ENCODE measurements around the gene USP11. TPM values are rescaled to one million over a fixed set of nuclear protein-coding genes. Genes with fewer than 3 reads are reported as not detected.
"Not testable (repeated sequence)": the region's sequence is repeated elsewhere in the genome, so short reads cannot be mapped to it uniquely, and the experiment has no call there.

The USP11 gene
- total RNA-seq, 2 experiments from 2014 or later, result 62.6 to 66.2 TPM

DNA sequence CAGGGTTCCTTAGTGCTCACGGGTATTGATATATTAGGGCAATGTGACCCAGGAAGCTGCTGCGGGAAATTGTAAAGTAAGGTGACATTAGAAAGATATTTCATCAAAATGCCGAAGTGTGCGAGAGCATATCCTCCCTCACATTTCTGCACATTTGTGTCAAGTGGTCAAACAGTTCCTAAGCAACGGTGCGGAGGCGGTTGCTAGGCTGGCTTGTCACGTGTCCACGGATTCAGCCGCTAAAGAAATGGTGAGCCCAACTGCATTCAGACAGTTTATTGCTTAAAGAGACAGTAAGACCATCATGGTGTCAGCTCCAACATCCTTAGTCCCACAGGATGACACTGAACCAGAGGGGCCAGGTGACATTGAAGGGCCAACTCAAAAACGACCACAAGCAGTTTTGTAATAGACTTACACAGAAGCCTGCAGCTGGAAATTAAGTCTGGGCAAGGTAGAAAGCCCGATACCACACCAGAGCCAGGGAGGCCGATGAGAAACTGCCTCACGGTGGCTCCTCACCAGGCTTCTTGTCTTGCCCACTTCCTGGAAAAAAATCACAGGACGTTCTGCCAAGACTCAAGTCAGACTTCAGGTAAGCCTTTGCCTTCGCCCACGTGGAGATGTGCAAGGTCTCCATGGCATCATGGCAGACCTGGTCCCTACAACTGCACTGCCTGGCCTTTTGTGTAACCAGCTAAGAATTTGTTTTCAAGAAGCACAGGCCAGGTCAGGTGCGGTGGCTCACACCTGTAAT, 50.4 kb downstream of the USP11 start:
- intact Hi-C loops (cut with DNase I, micrococcal nuclease), result no loop called here
- ATAC-seq (ENCODE audit: poor library complexity) (no peak), DNase-seq (peak in 1 of 14 experiments; percentile 11)
- Histone ChIP-seq H3K9me3 (ENCODE audit: control insufficient read depth in 1 of 2, insufficient read depth in 1 of 2, low read length in 2 of 2) (no peaks in the 10 kb centered on the region), H3K27me3 (ENCODE audit: control insufficient read depth in 1 of 2, insufficient read depth in 2 of 2, low read length in 2 of 2) (no peaks in the 10 kb centered on the region), H3K36me3 (ENCODE audit: insufficient read depth, low read length) (no peaks in the 10 kb centered on the region), H3K27ac (ENCODE audit: low read depth in 1 of 2, low read length in 2 of 2) (no peak overlapping the region), H3K4me1 (ENCODE audit: insufficient read depth, low read length) (no peaks in the 10 kb centered on the region), H3K4me3 (ENCODE audit: low read length) (no peak overlapping the region)
- Mint-ChIP-seq H3K9me3 (no peaks in the 10 kb centered on the region), H3K27ac (no peak overlapping the region), H3K27me3 (no peaks in the 10 kb centered on the region), H3K36me3 (ENCODE audit: low read depth) (no peaks in the 10 kb centered on the region), H3K4me1 (ENCODE audit: low read depth) (no peaks in the 10 kb centered on the region), H3K4me3 (no peak overlapping the region)
- CTCF ChIA-PET, result interaction anchor here (0.6 to 1.5 kb wide), 2 partner anchors 11 to 18 kb away, joined by 3 to 5 read pairs; no protein-coding TSS in a partner anchor
- TF ChIP-seq, protein P1, sequence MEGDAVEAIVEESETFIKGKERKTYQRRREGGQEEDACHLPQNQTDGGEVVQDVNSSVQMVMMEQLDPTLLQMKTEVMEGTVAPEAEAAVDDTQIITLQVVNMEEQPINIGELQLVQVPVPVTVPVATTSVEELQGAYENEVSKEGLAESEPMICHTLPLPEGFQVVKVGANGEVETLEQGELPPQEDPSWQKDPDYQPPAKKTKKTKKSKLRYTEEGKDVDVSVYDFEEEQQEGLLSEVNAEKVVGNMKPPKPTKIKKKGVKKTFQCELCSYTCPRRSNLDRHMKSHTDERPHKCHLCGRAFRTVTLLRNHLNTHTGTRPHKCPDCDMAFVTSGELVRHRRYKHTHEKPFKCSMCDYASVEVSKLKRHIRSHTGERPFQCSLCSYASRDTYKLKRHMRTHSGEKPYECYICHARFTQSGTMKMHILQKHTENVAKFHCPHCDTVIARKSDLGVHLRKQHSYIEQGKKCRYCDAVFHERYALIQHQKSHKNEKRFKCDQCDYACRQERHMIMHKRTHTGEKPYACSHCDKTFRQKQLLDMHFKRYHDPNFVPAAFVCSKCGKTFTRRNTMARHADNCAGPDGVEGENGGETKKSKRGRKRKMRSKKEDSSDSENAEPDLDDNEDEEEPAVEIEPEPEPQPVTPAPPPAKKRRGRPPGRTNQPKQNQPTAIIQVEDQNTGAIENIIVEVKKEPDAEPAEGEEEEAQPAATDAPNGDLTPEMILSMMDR (IDR thresholded peaks at IDR 0.05), result no peak
- POLR2A ChIA-PET, result interaction anchor here (0.7 kb wide), 1 partner anchor 1418 kb away, joined by 3 read pairs; no protein-coding TSS in a partner anchor

DNA sequence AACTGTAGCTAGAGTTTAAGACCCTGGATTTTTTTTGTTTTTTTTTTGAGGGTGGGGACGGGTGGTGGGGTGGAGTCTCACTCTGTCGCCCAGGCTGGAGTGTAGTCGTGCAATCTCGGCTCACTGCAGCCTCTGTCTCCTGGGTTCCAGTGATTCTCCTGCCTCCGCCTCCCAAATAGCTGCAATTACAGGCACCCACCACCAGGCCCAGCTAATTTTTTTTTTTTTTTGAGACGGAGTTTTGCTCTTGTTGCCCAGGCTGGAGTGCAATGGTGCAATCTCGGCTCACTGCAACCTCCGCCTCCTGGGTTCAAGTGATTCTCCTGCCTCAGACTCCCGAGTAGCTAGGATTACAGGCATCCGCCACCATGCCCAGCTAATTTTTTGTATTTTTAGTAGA, 51.8 kb downstream of the USP11 start:
- H3K27me3 Mint-ChIP-seq; H3K4me1 Mint-ChIP-seq (ENCODE audit: low read depth); H3K4me1 ChIP-seq (ENCODE audit: insufficient read depth, low read length); intact Hi-C loops (cut with DNase I, micrococcal nuclease); DNase-seq; H3K36me3 ChIP-seq (ENCODE audit: insufficient read depth, low read length); H3K27me3 ChIP-seq (ENCODE audit: control insufficient read depth in 1 of 2, insufficient read depth in 2 of 2, low read length in 2 of 2); H3K4me3 Mint-ChIP-seq; POLR2A ChIA-PET; H3K27ac Mint-ChIP-seq; H3K4me3 ChIP-seq (ENCODE audit: low read length); H3K9me3 ChIP-seq (ENCODE audit: control insufficient read depth in 1 of 2, insufficient read depth in 1 of 2, low read length in 2 of 2); ATAC-seq (ENCODE audit: poor library complexity); H3K27ac ChIP-seq (ENCODE audit: low read depth in 1 of 2, low read length in 2 of 2); H3K36me3 Mint-ChIP-seq (ENCODE audit: low read depth); H3K9me3 Mint-ChIP-seq: not testable (repeated sequence)
- CTCF ChIA-PET, result interaction anchor here (1.0 to 1.5 kb wide), 2 partner anchors 10 to 21 kb away, joined by 3 read pairs; no protein-coding TSS in a partner anchor

DNA sequence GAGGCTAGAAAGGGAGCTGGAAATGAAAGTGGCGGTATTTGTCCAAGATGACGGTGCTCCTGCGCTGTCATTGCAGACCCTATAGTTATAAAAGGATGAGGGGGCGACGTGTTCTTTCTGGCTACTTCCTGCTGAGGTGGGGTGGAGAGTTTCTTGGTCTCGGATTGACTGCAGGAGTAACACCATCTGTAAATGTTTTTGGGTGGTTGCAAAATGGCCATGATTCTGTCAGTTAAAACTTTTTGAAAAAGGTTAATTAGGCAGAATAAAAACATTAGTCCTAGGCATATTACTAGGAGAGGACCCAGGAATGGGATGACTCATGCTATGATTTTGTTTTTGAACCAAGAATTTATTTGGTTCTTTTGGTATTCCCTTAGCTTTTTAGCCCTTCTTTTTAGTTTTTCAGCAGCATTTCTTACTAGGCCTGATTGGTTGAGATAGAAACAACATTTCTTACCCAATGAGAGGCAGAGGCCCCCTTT, 53.1 kb downstream of the USP11 start:
- ATAC-seq (ENCODE audit: poor library complexity), result no peak
- intact Hi-C loops (cut with DNase I, micrococcal nuclease), result no loop called here
- Histone ChIP-seq H3K4me1 (ENCODE audit: insufficient read depth, low read length) (no peaks in the 10 kb centered on the region), H3K36me3 (ENCODE audit: insufficient read depth, low read length) (no peaks in the 10 kb centered on the region), H3K4me3 (ENCODE audit: low read length) (no peak overlapping the region), H3K9me3 (ENCODE audit: control insufficient read depth in 1 of 2, insufficient read depth in 1 of 2, low read length in 2 of 2) (no peaks in the 10 kb centered on the region), H3K27me3 (ENCODE audit: control insufficient read depth in 1 of 2, insufficient read depth in 2 of 2, low read length in 2 of 2) (no peaks in the 10 kb centered on the region), H3K27ac (ENCODE audit: low read depth in 1 of 2, low read length in 2 of 2) (no peak overlapping the region)
- DNase-seq, result no peak
- Mint-ChIP-seq H3K36me3 (ENCODE audit: low read depth) (no peaks in the 10 kb centered on the region), H3K27ac (no peak overlapping the region), H3K9me3 (no peaks in the 10 kb centered on the region), H3K4me1 (ENCODE audit: low read depth) (no peaks in the 10 kb centered on the region), H3K4me3 (no peak overlapping the region), H3K27me3 (no peaks in the 10 kb centered on the region)
- ChIA-PET CTCF (no interaction called here), POLR2A (no interaction called here)
- TF ChIP-seq, protein P1 (IDR thresholded peaks at IDR 0.05), result no peak
